ENCODE measurements around the gene LENG8.
"Not testable (repeated sequence)": the region's sequence is repeated elsewhere in the genome, so short reads cannot be mapped to it uniquely, and the experiment has no call there.

GRCh38 chr19:54493056-54493455, 44.1 kb downstream of the LENG8 start:
- TF ChIP-seq CTCF (conservative IDR thresholded peaks at IDR 0.05; ENCODE audit: low read depth, low read length); ELK1 (IDR thresholded peaks at IDR 0.05; ENCODE audit: borderline replicate concordance, low read depth, low read length); POLR2A (IDR thresholded peaks at IDR 0.05; ENCODE audit: low read depth, low read length); MAFK (IDR thresholded peaks at IDR 0.05; ENCODE audit: low read depth, low read length); CEBPB (IDR thresholded peaks at IDR 0.05; ENCODE audit: low read depth, low read length); RFX5 (IDR thresholded peaks at IDR 0.05; ENCODE audit: low read depth, low read length); FOS (IDR thresholded peaks at IDR 0.05; ENCODE audit: low read depth, low read length); RAD21 (IDR thresholded peaks at IDR 0.05; ENCODE audit: low read length); MXI1 (IDR thresholded peaks at IDR 0.05; ENCODE audit: borderline replicate concordance, low read depth, low read length); SMC3 (IDR thresholded peaks at IDR 0.05; ENCODE audit: low read depth, low read length): not testable (repeated sequence)

All from IMR-90 (cell line).